ENCODE results near the gene TMPRSS11B.
"Not testable (repeated sequence)": the region's sequence is repeated elsewhere in the genome, so short reads cannot be mapped to it uniquely, and the experiment has no call there.

GRCh38 chr4:68194305-68194704 lies 51.2 kb downstream of the TMPRSS11B start:
- not testable (repeated sequence) for TF ChIP-seq POLR2A, CTCF, POLR2AphosphoS5 (IDR thresholded peaks at IDR 0.05)

Data from suprapubic skin (tissue), 4 donors.